H1 (cell line): ENCODE results near the gene LBR. TPM values are rescaled to one million over a fixed set of nuclear protein-coding genes. Genes with fewer than 3 reads are reported as not detected.

Experiments
- CTCF ChIA-PET: fragments of 300-600 bp; sonication (Branson Sonifier 250); formaldehyde crosslinking; loops from one replicate; lab custom pipeline; 2021; ENCODE audit not compliant: partially characterized antibody; lab: Charles Lee
- POLR2A ChIA-PET: fragments of 300-600 bp; sonication (Branson Sonifier 250); formaldehyde crosslinking; loops from one replicate; lab custom pipeline; 2021; ENCODE audit warnings: inconsistent platforms; ENCODE audit not compliant: partially characterized antibody; lab: Charles Lee
- DNase-seq, 2 experiments: peaks; one replicate each; pipeline versions ENCODE4 v3.0.0 to v3.0.0-alpha.2; 2010 to 2022; ENCODE audit warnings: low spot score in 2 of 2, low read depth in 1 of 2, mixed read lengths in 1 of 2
- FAIRE-seq: peaks from 2 replicates; lab custom pipeline; 2011; peaks lifted over from hg19 to GRCh38; lab: Jason Lieb, UNC
- H2AFZ ChIP-seq: 2 replicates; pipeline ENCODE4 v1.8.1; 2012; ENCODE audit warnings: low read length, inconsistent platforms
- H2AK5ac ChIP-seq: 2 replicates; pipeline ENCODE4 v1.6.1; 2013; ENCODE audit warnings: low read depth, low read length
- H2BK120ac ChIP-seq: replicated peaks from 2 replicates; pipeline ENCODE3; 2013; ENCODE audit warnings: low read depth, low read length, inconsistent platforms
- H2BK12ac ChIP-seq: 2 replicates; pipeline ENCODE4 v1.6.1; 2013; ENCODE audit warnings: low read depth, low read length
- H2BK15ac ChIP-seq: 2 replicates; pipeline ENCODE4 v1.6.1; 2013; ENCODE audit warnings: low read length
- H2BK20ac ChIP-seq: 2 replicates; pipeline ENCODE4 v1.6.1; 2013; ENCODE audit warnings: low read length
- H2BK5ac ChIP-seq: 2 replicates; pipeline ENCODE4 v1.6.1; 2013; ENCODE audit warnings: low read depth, low read length
- H3K14ac ChIP-seq: 2 replicates; pipeline ENCODE4 v1.6.1; 2013; ENCODE audit warnings: inconsistent platforms; ENCODE audit not compliant: insufficient read length
- H3K18ac ChIP-seq: 2 replicates; pipeline ENCODE4 v1.6.1; 2013; ENCODE audit warnings: low read length; ENCODE audit errors: extremely low read depth
- H3K23ac ChIP-seq: 2 replicates; pipeline ENCODE4 v1.6.1; 2013; ENCODE audit warnings: inconsistent platforms; ENCODE audit not compliant: insufficient read length
- H3K23me2 ChIP-seq: 2 replicates; pipeline ENCODE4 v1.6.1; 2013; ENCODE audit warnings: low read depth, low read length
- H3K27ac ChIP-seq: 2 replicates; pipeline ENCODE4 v1.6.1; 2011; ENCODE audit warnings: low read depth, low read length, inconsistent platforms
- H3K27me3 ChIP-seq, 4 experiments: replicated peaks in 1 of 4; 1 replicate in 1 of 4; 2 replicates in 3 of 4; pipeline versions ENCODE4 v1.6.1 to v1.8.1; 2011 to 2013; ENCODE audit warnings: low read length in 3 of 4, mild to moderate bottlenecking in 3 of 4, inconsistent platforms in 2 of 4, mixed read lengths in 2 of 4, moderate library complexity in 1 of 4; ENCODE audit not compliant: control insufficient read depth in 3 of 4, insufficient read depth in 3 of 4; ENCODE audit errors: extremely low read depth in 1 of 4
- H3K36me3 ChIP-seq, 4 experiments: 2 replicates each; pipeline versions ENCODE4 v1.6.1 to v1.8.1; 2011 to 2013; ENCODE audit warnings: mild to moderate bottlenecking in 4 of 4, low read length in 3 of 4, moderate library complexity in 2 of 4, control low read depth in 1 of 4, inconsistent platforms in 1 of 4; ENCODE audit not compliant: insufficient read depth in 4 of 4, control insufficient read depth in 2 of 4
- H3K4ac ChIP-seq: replicated peaks from 2 replicates; pipeline ENCODE3; 2013; ENCODE audit warnings: low read length, low read depth, mixed read lengths, inconsistent platforms; ENCODE audit not compliant: insufficient read length
- H3K4me1 ChIP-seq, 4 experiments: replicated peaks in 1 of 4; 1 replicate in 1 of 4; 2 replicates in 3 of 4; pipeline versions ENCODE4 v1.6.1 to v1.8.1; 2011 to 2013; ENCODE audit warnings: low read length in 3 of 4, inconsistent platforms in 2 of 4, mixed read lengths in 1 of 4; ENCODE audit not compliant: insufficient read depth in 4 of 4, control insufficient read depth in 3 of 4
- H3K4me2 ChIP-seq, 2 experiments: 2 replicates each; pipeline versions ENCODE4 v1.6.1 to v1.8.1; 2011 to 2013; ENCODE audit warnings: low read depth in 2 of 2, low read length in 2 of 2, control low read depth in 1 of 2, inconsistent platforms in 1 of 2, mild to moderate bottlenecking in 1 of 2; ENCODE audit not compliant: insufficient read depth in 1 of 2
- H3K4me3 ChIP-seq, 4 experiments: fragments of 200-600, 300-600 bp in 1 of 4; sonication (generic), shearing (Covaris generic), sonication (Bioruptor Twin) in 1 of 4; 2 replicates each; pipeline versions ENCODE4 v1.5.1 to v1.8.1; 2011 to 2016; ENCODE audit warnings: low read length in 4 of 4, low read depth in 3 of 4, control low read depth in 2 of 4, inconsistent platforms in 2 of 4, mild to moderate bottlenecking in 2 of 4, mixed read lengths in 1 of 4, moderate library complexity in 1 of 4; ENCODE audit not compliant: insufficient read depth in 2 of 4; ENCODE audit errors: extremely low read depth in 1 of 4
- H3K56ac ChIP-seq: replicated peaks from 2 replicates; pipeline ENCODE3; 2013; ENCODE audit warnings: low read depth, mild to moderate bottlenecking, mixed read lengths, low read length, inconsistent platforms; ENCODE audit not compliant: insufficient read length
- H3K79me1 ChIP-seq: 2 replicates; pipeline ENCODE4 v1.6.1; 2013; ENCODE audit warnings: low read depth, low read length, control low read depth
- H3K79me2 ChIP-seq, 2 experiments: 2 replicates each; pipeline versions ENCODE4 v1.6.1 to v1.8.1; 2012 to 2013; ENCODE audit warnings: low read length in 2 of 2, mild to moderate bottlenecking in 2 of 2, inconsistent platforms in 1 of 2; ENCODE audit not compliant: insufficient read depth in 2 of 2, control insufficient read depth in 1 of 2
- H3K9ac ChIP-seq, 4 experiments: replicated peaks in 1 of 4; 1 replicate in 1 of 4; 2 replicates in 3 of 4; pipeline versions ENCODE4 v1.6.1 to v1.8.1; 2011 to 2013; ENCODE audit warnings: low read depth in 3 of 4, low read length in 3 of 4, control low read depth in 2 of 4, mild to moderate bottlenecking in 2 of 4, moderate library complexity in 2 of 4, inconsistent platforms in 1 of 4; ENCODE audit errors: extremely low read depth in 1 of 4
- H3K9me3 ChIP-seq, 2 experiments: 2 replicates each; pipeline versions ENCODE4 v1.6.1 to v1.8.1; 2012 to 2013; ENCODE audit warnings: mild to moderate bottlenecking in 2 of 2, moderate library complexity in 2 of 2, control low read depth in 1 of 2, inconsistent platforms in 1 of 2, low read depth in 1 of 2, low read length in 1 of 2, mixed read lengths in 1 of 2; ENCODE audit not compliant: insufficient read depth in 2 of 2
- H4K20me1 ChIP-seq, 2 experiments: replicated peaks in 1 of 2; 2 replicates each; pipeline versions ENCODE3 to v1.8.1; 2011 to 2013; ENCODE audit warnings: inconsistent platforms in 2 of 2, low read length in 2 of 2, mild to moderate bottlenecking in 1 of 2; ENCODE audit not compliant: insufficient read depth in 2 of 2, control insufficient read depth in 1 of 2
- H4K5ac ChIP-seq: 2 replicates; pipeline ENCODE4 v1.6.1; 2013; ENCODE audit warnings: low read length, low read depth, mixed read lengths, inconsistent platforms; ENCODE audit not compliant: insufficient read length
- H4K8ac ChIP-seq: 2 replicates; pipeline ENCODE4 v1.8.0; 2013; ENCODE audit warnings: mild to moderate bottlenecking, moderate library complexity, low read length, inconsistent platforms; ENCODE audit not compliant: insufficient read depth; ENCODE audit errors: extremely low read depth
- H4K91ac ChIP-seq: replicated peaks from 2 replicates; pipeline ENCODE3; 2013; ENCODE audit warnings: low read length, mixed read lengths, inconsistent platforms; ENCODE audit not compliant: insufficient read length
- BRCA1 ChIP-seq: IDR thresholded peaks from 2 replicates; pipeline ENCODE4 v1.6.1; 2012; ENCODE audit warnings: low read depth, low read length, improper control_type of control experiment
- CEBPB ChIP-seq: IDR thresholded peaks from 2 replicates; pipeline ENCODE4 v1.6.1; 2012; ENCODE audit warnings: low read depth, low read length
- CREB1 ChIP-seq: IDR thresholded peaks from 2 replicates; pipeline ENCODE4 v1.6.1; 2012; ENCODE audit warnings: inconsistent platforms
- NANOG ChIP-seq: IDR thresholded peaks from 2 replicates; pipeline ENCODE4 v1.6.1; 2011; ENCODE audit warnings: low read length, low read depth, mild to moderate bottlenecking, inconsistent platforms; ENCODE audit not compliant: insufficient read depth, poor library complexity, severe bottlenecking
- SP2 ChIP-seq: IDR thresholded peaks from 2 replicates; pipeline ENCODE4 v1.6.1; 2012; ENCODE audit warnings: mild to moderate bottlenecking, low read length, inconsistent platforms
- WGBS, 2 experiments: shearing (Covaris generic) in 1 of 2; methylation state at CpG; one replicate each; pipeline versions ENCODE4 v1.1.6 to v1.1.7; 2013 to 2015; ENCODE audit warnings: low lambda C conversion rate in 2 of 2, mixed read lengths in 2 of 2, inconsistent platforms in 1 of 2, low coverage in 1 of 2, missing lambda C conversion rate in 1 of 2; ENCODE audit not compliant: insufficient replicate concordance in 2 of 2, insufficient coverage in 1 of 2, insufficient read length in 1 of 2; ENCODE audit errors: extremely low coverage in 1 of 2, missing lambda C conversion rate in 1 of 2; 5-methylcytosine and 5-hydroxymethylcytosine counted together
- polyA plus RNA-seq, 7 experiments: library from polyadenylated mRNA; depleted of rRNA in 3 of 7; stranded (reverse) in 5 of 7; unstranded in 2 of 7; fragments of >200 nt in 5 of 7; fragments of 200-250 nt in 2 of 7; gene quantifications; 1 replicate in 5 of 7; 2 replicates in 1 of 7; 4 replicates in 1 of 7; pipeline versions ENCODE4 v1.2.1 to v1.2.3, GENCODE V29; 2011 to 2013; ENCODE audit warnings: missing spikeins in 2 of 7, mixed read lengths in 2 of 7
- total RNA-seq: library from RNA; stranded (reverse); fragmentation: NEBNext Ultra II Directional; extraction: Animal tissue kit (Norgen Biotek cat#: 25700); gene quantifications from 2 replicates; pipeline ENCODE4 v1.2.1, GENCODE V29; 2021
- TF ChIP-seq, protein P1 (sequence below): IDR thresholded peaks from 2 replicates; pipeline ENCODE4 v1.6.1; 2012; ENCODE audit warnings: inconsistent platforms
- TF ChIP-seq, protein P2 (sequence below): IDR thresholded peaks from 2 replicates; pipeline ENCODE4 v1.6.1; 2012; ENCODE audit warnings: low read length, inconsistent platforms

Gene LBR
- total and polyA plus RNA-seq, 2 of the 8 experiments (the other 6 are each of a cell fraction or from before 2014, with no cell fraction given) = 32.1 to 89.8 TPM

DNA sequence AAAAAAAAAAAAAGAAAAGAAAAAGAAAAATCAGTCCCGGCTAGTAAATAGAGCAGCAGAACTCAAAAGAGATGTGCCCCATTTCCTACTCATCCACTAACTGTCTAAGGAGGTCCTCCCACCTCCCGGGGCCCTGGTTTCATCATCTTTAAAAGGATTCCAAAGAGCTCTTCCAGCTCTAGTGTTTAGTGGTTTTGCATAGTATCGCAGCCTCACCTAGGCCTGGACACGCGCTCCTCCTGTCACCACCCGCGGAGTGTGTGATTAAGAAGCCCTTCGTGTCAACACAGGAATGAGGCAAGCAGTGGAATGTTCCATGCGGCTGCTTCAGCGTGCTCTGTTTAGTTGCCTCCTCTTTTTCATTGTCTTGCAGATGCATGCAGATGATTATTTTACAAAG lies 49.0 kb downstream of the LBR start:
- Histone ChIP-seq H4K5ac (peak overlapping the region; percentile 9), H3K23me2 (no peaks in the 10 kb centered on the region), H4K91ac (no peak overlapping the region), H2BK15ac (no peak overlapping the region), H3K36me3 (no peaks in the 10 kb centered on the region), H3K23ac (no peak overlapping the region), H2BK20ac (no peak overlapping the region), H3K4me1 (peaks cover 0 to 5% (median under 1%) of the 10 kb centered on the region in 4 experiments; a peak in 2 of 7 replicates), H3K4me3 (no peak overlapping the region), H3K27me3 (no peaks in the 10 kb centered on the region), H4K20me1 (no peaks in the 10 kb centered on the region), H2AK5ac (no peak overlapping the region), H3K56ac (no peak overlapping the region), H3K4me2 (peak overlapping the region; percentile 1 to 35; a peak in 2 of 4 replicates), H2BK5ac (no peak overlapping the region), H2BK12ac (no peak overlapping the region), H3K9ac (no peak overlapping the region), H2AFZ (no peak overlapping the region), H3K27ac (no peak overlapping the region), H4K8ac (no peak overlapping the region), H3K14ac (no peak overlapping the region), H2BK120ac (no peak overlapping the region), H3K79me1 (no peaks in the 10 kb centered on the region), H3K9me3 (no peaks in the 10 kb centered on the region), H3K79me2 (no peaks in the 10 kb centered on the region), H3K18ac (no peak overlapping the region), H3K4ac (no peak overlapping the region)
- ChIA-PET CTCF (interaction anchor here (0.8 to 1.7 kb wide), 4 partner anchors 22 to 60 kb away, joined by 4 to 6 read pairs (median 4); no protein-coding TSS in a partner anchor), POLR2A (interaction anchor here (0.8 to 1.9 kb wide), 8 partner anchors 10 to 683 kb away, joined by 3 to 5 read pairs (median 3); partner anchors contain the start of genes H3-3A and LBR)
- DNase-seq = peak; percentile 61 to 78
- 25% methylated on average over 9 of the region's 10 CpGs; no CpG with 5 or more reads in 1 of the 2 experiments for WGBS, 2 experiments
- peak; percentile 94 for FAIRE-seq
- peak; percentile 32 for TF ChIP-seq CREB1
- peak; percentile 64 for TF ChIP-seq NANOG
- TF ChIP-seq, protein P1, sequence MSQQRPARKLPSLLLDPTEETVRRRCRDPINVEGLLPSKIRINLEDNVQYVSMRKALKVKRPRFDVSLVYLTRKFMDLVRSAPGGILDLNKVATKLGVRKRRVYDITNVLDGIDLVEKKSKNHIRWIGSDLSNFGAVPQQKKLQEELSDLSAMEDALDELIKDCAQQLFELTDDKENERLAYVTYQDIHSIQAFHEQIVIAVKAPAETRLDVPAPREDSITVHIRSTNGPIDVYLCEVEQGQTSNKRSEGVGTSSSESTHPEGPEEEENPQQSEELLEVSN = peak; percentile 94
- TF ChIP-seq, protein P2, sequence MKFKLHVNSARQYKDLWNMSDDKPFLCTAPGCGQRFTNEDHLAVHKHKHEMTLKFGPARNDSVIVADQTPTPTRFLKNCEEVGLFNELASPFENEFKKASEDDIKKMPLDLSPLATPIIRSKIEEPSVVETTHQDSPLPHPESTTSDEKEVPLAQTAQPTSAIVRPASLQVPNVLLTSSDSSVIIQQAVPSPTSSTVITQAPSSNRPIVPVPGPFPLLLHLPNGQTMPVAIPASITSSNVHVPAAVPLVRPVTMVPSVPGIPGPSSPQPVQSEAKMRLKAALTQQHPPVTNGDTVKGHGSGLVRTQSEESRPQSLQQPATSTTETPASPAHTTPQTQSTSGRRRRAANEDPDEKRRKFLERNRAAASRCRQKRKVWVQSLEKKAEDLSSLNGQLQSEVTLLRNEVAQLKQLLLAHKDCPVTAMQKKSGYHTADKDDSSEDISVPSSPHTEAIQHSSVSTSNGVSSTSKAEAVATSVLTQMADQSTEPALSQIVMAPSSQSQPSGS = no peak
- TF ChIP-seq SP2 = no peak
- peak; percentile 66 for TF ChIP-seq CEBPB
- no peak for TF ChIP-seq BRCA1
